Fibroblast of villous mesenchyme (primary cell): Measurements from ENCODE around the gene LGI4. TPM values are rescaled to one million over a fixed set of nuclear protein-coding genes. Genes with fewer than 3 reads are reported as not detected.

ENCODE experiments used
- DNase-seq: peaks from one replicate; pipeline ENCODE4 v3.0.0-alpha.2; 2010; ENCODE audit warnings: low read depth
- H3K4me3 ChIP-seq: 2 replicates; pipeline ENCODE4 v1.5.1; 2011; ENCODE audit warnings: low read depth, mild to moderate bottlenecking, low read length
- total RNA-seq: library from RNA; depleted of rRNA; stranded (reverse); fragments of >200 nt; gene quantifications from 2 replicates; pipeline ENCODE4 v1.2.3, GENCODE V29; 2012
- TF ChIP-seq, protein P1 (sequence below): IDR thresholded peaks from 2 replicates; pipeline ENCODE4 v1.5.1; 2012; ENCODE audit warnings: low read depth, mild to moderate bottlenecking, low read length; ENCODE audit not compliant: insufficient read depth

The LGI4 gene
- total RNA-seq, 1 donor = not detected

DNA sequence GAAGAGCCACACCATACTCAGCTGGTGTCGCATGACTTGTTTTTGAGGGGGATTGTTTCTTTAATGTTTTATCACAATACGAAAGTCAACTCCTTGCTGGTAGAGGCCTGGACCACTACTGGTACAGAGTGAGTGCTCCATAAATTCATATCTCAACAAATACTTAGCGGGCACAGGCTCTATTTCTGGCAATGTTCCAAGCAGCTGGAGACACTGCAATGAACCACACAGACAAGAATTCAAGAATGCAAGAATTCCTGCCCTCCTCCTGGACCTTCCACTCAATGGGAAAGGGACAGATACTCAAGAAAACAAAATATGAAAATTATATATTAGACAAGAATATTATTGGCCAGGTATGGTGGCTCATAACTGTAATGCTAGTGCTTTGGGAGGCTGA, 14.6 kb upstream of the LGI4 start:
- no peak for DNase-seq
- H3K4me3 ChIP-seq = no peak overlapping the region
- TF ChIP-seq, protein P1, sequence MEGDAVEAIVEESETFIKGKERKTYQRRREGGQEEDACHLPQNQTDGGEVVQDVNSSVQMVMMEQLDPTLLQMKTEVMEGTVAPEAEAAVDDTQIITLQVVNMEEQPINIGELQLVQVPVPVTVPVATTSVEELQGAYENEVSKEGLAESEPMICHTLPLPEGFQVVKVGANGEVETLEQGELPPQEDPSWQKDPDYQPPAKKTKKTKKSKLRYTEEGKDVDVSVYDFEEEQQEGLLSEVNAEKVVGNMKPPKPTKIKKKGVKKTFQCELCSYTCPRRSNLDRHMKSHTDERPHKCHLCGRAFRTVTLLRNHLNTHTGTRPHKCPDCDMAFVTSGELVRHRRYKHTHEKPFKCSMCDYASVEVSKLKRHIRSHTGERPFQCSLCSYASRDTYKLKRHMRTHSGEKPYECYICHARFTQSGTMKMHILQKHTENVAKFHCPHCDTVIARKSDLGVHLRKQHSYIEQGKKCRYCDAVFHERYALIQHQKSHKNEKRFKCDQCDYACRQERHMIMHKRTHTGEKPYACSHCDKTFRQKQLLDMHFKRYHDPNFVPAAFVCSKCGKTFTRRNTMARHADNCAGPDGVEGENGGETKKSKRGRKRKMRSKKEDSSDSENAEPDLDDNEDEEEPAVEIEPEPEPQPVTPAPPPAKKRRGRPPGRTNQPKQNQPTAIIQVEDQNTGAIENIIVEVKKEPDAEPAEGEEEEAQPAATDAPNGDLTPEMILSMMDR = no peak

DNA sequence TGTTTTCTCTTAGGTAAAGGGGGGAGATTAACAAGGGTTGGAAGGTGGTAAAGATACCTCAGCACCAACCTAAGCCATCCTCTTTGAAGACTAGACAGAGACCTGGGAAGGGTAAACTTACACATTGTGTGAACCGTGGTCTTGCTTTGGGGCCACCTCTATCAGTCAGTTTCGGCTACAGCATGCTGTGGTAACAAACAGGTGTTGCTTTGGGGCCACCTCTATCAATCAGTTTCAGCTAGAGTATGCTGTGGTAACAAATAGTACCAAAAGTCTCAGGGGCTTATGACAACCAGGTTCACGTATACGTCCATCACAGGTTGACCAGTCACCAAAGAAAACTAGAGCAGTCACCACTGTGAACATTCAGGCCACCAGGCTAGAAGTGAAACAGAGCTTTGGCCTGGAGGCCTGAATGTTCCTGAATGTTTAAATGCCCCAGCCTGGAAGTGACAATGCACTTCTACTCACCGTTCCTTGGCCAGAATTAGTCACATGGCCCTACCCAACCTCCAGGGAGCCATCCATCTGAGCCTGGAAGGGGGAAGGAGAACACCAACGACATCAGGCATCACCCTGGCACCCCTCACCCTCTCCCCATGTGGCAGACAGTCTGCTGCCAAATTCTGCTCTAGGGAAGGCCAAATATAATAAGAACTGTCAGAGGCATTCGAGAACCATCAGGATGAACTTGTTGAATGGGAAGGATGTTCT, 12.0 kb upstream of the LGI4 start:
- no peak for DNase-seq
- TF ChIP-seq, protein P1 = no peak
- H3K4me3 ChIP-seq = no peak overlapping the region

DNA sequence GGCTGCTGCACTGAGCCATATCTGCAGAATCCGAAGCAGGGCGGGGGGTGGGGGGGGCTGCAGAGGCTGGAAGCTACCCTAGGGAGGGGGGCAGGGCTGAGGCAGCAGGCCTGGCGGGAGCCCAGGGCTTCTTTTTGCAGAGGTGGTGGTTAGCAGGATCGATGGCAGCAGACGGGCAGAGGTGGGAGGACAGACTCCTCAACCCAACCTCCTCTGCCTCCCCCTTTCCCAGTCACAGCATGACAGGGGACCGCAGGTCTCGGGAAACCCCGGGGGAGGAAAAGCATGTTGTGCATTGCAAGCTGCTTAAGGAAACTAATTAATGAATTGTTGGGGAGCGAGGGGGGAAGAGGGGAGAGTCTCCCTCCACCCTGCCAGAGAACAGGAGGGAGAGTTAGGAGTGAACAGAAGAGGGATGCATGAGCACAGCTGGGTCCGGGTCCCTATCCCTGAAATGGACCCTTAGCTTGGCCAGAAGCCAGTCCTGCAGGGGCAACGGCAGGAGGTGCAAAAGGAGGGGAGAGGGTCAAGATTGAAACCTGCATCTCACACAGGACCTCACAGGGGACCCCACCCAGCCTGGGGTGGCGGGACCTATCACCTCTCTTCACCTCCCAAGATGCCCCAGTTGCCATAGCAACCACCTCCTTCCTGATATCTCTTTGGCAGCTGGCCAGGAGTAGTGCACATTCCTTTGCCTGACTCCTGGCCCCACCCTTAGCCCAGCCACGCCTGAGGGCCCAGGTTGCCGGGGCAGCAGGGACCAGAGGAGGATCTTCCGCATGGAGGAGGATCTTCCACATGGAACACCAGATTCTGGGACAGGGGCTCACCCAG, 10.0 kb upstream of the LGI4 start:
- no peak overlapping the region for H3K4me3 ChIP-seq
- DNase-seq = no peak
- TF ChIP-seq, protein P1 = no peak

DNA sequence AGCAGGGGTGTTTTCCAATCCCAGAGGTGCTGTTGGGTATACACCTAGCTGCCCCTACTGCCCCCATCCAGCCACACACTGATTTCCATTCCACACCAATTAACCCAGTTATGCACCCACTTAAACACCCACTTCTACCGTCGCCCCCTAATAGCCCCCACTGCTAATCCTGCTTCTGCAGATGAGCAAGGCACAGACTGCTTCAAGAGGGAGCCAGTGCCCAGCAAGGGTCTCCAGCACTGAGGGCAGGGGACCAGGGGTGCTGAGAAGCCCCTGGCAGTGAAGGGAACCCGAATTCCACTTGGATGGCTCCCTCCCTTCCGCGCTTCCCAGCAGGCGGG, 9.4 kb upstream of the LGI4 start:
- DNase-seq = no peak
- no peak overlapping the region for H3K4me3 ChIP-seq
- TF ChIP-seq, protein P1 = no peak

DNA sequence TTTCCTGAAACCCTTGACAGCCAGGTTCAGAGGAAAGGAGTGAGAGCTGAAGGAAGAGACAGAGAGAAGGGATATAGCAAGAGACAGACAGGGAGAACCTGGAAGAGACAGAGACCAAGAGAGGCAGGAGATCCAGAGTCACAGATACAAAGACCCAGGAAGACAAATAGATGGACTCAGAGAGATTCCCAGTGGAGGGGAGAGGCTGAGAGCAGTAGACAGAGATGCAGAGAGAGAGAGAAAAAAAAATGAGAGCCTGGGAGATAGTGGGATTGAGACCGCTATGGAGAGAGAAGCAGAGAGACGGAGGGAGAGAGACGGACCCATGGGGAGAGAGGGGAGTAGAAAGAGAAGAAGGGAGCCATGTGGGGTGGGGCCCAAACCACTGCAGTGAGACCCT, 9.0 kb upstream of the LGI4 start:
- DNase-seq = no peak

DNA sequence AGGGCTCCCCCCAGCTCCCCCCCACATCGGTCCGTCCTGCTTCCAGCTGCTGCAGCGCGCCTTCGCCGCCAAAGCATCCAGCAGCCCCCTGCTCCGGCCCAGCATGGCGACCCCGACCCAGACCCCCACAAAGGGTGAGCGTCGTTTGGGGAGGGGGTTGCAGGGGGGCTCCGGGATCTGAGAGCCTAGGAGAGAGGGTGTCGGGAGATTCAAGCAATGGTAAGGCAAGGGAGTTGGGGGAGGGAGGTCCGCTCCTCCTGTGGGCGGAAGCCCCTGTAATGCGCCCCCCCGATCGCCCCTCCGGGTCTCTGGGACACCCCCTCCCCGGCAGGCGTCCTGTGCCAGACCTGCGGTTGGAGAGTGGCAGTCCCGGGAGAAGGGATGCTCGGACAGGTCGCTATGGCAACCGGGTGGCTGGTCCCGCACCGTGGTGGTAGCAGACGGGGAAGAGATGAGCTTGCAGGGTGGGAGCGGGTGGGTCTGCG, 8.4 kb upstream of the LGI4 start, which contains the start of gene FXYD7:
TSS of gene FXYD7 (plus strand) at position 25 of the 485 bp plus-strand sequence. CDS start at position 104, 79 bp downstream.
- no peak for DNase-seq
- TF ChIP-seq, protein P1 = peak; percentile 2
- H3K4me3 ChIP-seq = no peak within 1 kb of the TSS

More for the DNA sequence above, 9.0 kb upstream of the LGI4 start:
- no peak overlapping the region for H3K4me3 ChIP-seq
- TF ChIP-seq, protein P1 = no peak
